OCI-LY1 (cell line): Measurements from ENCODE around the gene MAP7D3.

Source experiments
- CTCF ChIP-seq: fragments of 200-600 bp; sonication (generic), shearing (Covaris generic); IDR thresholded peaks from 2 replicates; pipeline ENCODE4 v1.5.1; 2017; ENCODE audit warnings: mild to moderate bottlenecking, antibody characterized with exemption, low read length, moderate library complexity, mixed read lengths
- EZH2 ChIP-seq: fragments of 200-600 bp; sonication (generic), shearing (Covaris generic); IDR thresholded peaks from 2 replicates; pipeline ENCODE4 v1.8.0; 2017; ENCODE audit warnings: borderline replicate concordance, mixed run types, mild to moderate bottlenecking, antibody characterized with exemption, low read length, moderate library complexity, mixed read lengths

DNA sequence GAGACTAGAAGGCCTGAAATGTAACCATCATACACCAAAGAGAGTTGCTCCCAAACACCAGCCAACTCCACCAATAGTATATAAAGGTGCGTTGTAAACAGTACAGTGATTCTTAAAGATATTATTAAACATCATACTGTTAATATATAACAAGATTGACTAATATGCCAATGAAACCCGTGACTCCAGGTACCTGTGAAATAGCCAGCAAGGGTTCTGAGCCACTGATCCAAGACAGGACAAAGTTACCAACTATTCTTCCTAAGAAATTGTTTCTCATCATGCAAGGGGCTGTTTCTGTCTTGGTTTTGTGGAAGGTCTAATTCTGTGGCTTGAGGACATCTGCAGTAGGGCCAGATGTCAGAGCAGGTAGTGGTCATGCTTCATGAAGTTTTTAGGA is 56.7 kb downstream of the MAP7D3 start:
- no peak for TF ChIP-seq CTCF
- TF ChIP-seq EZH2, result no peak
